GM12801 (cell line): ENCODE data around the gene RNF113B.

Experiments used
- CTCF ChIP-seq: IDR thresholded peaks from one replicate; pipeline ENCODE4 v1.5.1; 2011; ENCODE audit warnings: control low read depth; ENCODE audit not compliant: insufficient read length; ENCODE audit errors: extremely low read depth

Gene RNF113B

GRCh38 chr13:98221234-98221633, 44.2 kb upstream of the RNF113B start:
- no peak for TF ChIP-seq CTCF

GRCh38 chr13:98220271-98220791, 43.3 kb upstream of the RNF113B start:
- TF ChIP-seq CTCF, result no peak

- no peak for TF ChIP-seq CTCF
Observed at GRCh38 chr13:98219685-98220084, 42.6 kb upstream of the RNF113B start.

GRCh38 chr13:98217597-98217996, 40.5 kb upstream of the RNF113B start:
- no peak for TF ChIP-seq CTCF

GRCh38 chr13:98216711-98217285, 39.7 kb upstream of the RNF113B start:
- no peak for TF ChIP-seq CTCF

- no peak for TF ChIP-seq CTCF
Observed at GRCh38 chr13:98216135-98216565, 39.1 kb upstream of the RNF113B start.

- no peak for TF ChIP-seq CTCF
Observed at GRCh38 chr13:98215508-98215907, 38.4 kb upstream of the RNF113B start.
